Measurements from ENCODE around the gene RFTN1.

RFTN1 gene

DNA sequence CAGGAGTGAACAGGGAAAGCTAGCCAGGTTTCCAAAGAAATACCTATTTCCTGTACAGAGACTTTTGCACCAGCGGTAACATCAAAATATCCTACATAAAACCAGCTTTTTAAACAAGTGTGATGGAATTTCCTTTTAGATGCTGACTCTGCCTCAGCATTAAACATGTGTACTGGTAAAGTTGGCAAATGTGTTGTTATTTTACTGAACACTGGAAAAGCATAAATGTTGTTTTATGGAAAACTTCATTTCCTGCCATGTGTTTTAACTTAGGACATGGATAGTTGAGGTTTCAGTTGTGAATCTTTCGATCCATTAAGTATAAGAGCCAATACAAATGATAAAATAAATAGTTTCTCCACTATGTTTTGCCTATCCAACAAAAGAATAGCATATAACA, 232.8 kb downstream of the RFTN1 start:
- no peak for DNase-seq (ENCODE audit: low read depth in 2 of 2)

DNA sequence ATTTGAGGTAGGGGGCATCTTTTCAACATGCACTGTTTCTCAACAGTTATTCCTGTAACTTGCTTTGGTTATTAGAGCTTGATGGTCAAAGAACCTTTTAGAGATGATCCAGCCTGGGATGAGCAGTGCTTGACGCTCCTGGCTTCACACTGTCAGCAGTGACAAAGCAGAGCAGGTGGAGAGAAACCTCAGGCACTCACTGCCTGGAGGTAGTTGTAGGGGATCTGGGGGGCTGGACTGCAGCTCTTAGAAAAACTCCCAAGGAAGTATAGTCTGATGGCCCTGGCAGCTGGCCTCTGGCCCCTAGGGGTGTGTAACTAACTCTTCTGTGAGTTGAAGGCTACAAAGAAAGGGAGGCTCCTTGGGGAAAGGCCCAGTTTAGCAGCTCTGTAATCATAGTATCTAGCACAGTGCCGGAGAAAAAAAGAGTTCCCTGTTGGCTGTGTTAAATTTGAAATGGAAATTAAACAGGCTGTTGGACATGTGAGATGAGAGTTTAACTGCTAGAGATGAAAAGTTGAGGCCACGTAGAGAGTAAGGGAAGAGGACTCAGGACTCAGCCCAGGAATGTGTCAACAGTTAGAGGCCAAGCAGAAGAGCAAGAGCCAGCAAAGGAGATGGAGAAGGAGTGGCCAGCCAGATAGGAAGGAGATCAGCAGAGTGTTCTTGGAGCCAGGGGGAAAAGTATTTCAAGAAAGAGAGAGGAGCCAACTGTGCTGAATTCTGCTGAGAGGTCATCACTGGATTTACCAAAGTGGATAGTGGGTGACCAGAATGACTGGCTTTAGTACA, 234.3 kb downstream of the RFTN1 start:
- no peak for DNase-seq (ENCODE audit: low read depth in 2 of 2)

GRCh38 chr3:16277471-16277870, 236.0 kb downstream of the RFTN1 start:
- DNase-seq (ENCODE audit: low read depth in 2 of 2) = no peak

- no peak for DNase-seq (ENCODE audit: low read depth in 2 of 2)
Observed at GRCh38 chr3:16273867-16274266, 239.6 kb downstream of the RFTN1 start.

DNA sequence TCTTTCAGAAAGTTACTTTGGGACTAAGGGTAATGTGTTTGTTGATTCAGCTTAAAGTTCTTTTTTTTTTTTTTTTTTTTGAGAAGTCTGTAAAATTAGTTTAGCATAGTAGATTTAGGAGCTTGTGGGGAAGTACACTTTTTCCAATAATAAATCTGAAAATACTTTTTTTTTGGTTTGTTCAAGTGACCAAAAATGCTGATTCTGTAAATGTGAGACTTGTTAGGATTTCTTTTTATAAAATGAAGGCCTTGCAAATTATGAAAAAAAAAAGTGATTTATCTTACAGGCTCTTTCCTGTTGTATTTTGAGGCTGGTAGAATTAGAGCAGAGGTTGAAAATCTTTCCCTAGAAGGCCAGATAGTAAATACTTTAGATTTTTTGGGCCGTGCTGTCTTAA, 240.9 kb downstream of the RFTN1 start:
- DNase-seq (ENCODE audit: low read depth in 2 of 2) = no peak

DNA sequence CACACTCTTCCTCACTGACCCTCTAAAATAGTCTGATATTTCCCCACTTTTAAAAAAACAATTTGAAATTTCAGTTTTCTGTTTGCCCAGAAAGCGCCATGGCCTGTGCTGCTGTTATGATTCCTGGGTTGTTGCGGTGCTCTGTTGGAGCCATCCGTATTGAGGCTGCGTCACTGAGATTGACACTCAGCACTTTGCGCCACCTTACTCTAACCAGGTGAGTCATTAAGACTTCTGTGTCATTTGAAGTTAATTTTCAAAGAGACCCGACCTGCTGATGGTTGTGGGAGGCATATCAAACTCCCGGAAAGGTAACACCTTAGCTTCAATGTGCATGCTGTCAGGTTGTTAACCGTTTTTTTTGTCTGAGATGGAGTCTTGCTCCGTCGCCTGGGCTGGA, 242.6 kb downstream of the RFTN1 start:
- DNase-seq (ENCODE audit: low read depth in 2 of 2) = no peak

- DNase-seq (ENCODE audit: low read depth in 2 of 2) = no peak
Observed at GRCh38 chr3:16266714-16267113, 246.8 kb downstream of the RFTN1 start.

Data from stimulated activated CD4-positive, alpha-beta T cell treated with anti-CD3 and anti-CD28 coated beads, Interleukin-15, amount 100 ng/mL, for 48 hours (primary cell).